ENCODE results near the gene LTBP4. TPM values are rescaled to one million over a fixed set of nuclear protein-coding genes. Genes with fewer than 3 reads are reported as not detected.
"Not testable (repeated sequence)": the region's sequence is repeated elsewhere in the genome, so short reads cannot be mapped to it uniquely, and the experiment has no call there.

Gene LTBP4
- total RNA-seq, 1 donor: 16.6 TPM

DNA sequence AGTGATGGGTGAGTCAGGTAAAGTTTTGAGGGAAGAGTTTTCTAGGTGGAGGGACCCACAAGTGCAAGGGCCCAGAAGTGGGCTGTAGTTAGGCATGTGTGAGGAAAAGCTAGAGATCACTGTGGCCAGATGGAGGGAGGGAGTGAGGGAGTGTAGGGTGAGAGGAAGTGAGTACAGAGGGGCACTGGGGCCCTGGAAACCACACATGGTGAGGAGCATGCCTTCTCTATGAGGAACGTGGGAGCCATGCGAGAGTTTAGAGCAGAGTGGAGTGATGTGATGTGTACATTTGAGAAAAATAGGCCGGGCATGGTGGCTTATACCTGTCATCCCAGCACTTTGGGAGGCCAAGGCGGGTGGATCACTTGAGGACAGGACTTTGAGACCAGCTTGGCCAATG is 39.2 kb upstream of the LTBP4 start:
- H3K27ac ChIP-seq (ENCODE audit: low read depth, low read length): no peak overlapping the region
- TF ChIP-seq, protein P1, sequence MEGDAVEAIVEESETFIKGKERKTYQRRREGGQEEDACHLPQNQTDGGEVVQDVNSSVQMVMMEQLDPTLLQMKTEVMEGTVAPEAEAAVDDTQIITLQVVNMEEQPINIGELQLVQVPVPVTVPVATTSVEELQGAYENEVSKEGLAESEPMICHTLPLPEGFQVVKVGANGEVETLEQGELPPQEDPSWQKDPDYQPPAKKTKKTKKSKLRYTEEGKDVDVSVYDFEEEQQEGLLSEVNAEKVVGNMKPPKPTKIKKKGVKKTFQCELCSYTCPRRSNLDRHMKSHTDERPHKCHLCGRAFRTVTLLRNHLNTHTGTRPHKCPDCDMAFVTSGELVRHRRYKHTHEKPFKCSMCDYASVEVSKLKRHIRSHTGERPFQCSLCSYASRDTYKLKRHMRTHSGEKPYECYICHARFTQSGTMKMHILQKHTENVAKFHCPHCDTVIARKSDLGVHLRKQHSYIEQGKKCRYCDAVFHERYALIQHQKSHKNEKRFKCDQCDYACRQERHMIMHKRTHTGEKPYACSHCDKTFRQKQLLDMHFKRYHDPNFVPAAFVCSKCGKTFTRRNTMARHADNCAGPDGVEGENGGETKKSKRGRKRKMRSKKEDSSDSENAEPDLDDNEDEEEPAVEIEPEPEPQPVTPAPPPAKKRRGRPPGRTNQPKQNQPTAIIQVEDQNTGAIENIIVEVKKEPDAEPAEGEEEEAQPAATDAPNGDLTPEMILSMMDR (IDR thresholded peaks at IDR 0.05; ENCODE audit: extremely low read depth, low read depth, low read length): no peak
- no peaks in the 10 kb centered on the region for H3K9me3 ChIP-seq (ENCODE audit: low read depth, low read length)
- no peaks in the 10 kb centered on the region for H3K4me1 ChIP-seq (ENCODE audit: insufficient read depth, low read length)
- no peak overlapping the region for H3K4me3 ChIP-seq (ENCODE audit: insufficient read depth, low read length)
- DNase-seq (ENCODE audit: insufficient read length, low spot score, missing footprints): peak; percentile 32
- H3K4me2 ChIP-seq (ENCODE audit: insufficient read depth, low read length): no peak overlapping the region
- H3K27me3 ChIP-seq (ENCODE audit: insufficient read depth, low read length): peaks cover 4% of the 10 kb centered on the region
- H4K20me1 ChIP-seq (ENCODE audit: insufficient read depth, low read length): no peaks in the 10 kb centered on the region
- H2AFZ ChIP-seq (ENCODE audit: low read length): no peak overlapping the region
- no peaks in the 10 kb centered on the region for H3K79me2 ChIP-seq (ENCODE audit: insufficient read depth, low read length)
- no peaks in the 10 kb centered on the region for H3K36me3 ChIP-seq (ENCODE audit: insufficient read depth, low read length)

DNA sequence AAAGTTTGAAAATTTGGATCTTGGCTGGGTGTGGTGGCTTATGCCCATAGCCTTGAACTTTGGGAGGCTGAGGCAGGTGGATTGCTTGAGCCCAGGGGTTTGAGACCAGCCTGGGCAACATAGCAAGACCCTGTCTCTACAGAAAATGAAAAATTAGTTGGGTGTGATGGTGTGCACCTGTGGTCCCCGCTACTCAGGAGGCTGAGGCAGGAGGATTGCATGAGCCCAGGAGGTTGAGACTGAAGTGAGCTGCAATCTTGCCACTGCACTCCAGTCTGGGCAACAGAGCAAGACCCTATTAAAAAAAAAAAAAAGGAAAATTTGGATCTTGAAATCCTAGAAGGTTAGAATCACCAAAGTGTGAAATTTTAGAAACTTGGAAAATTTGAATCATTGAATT is 36.6 kb upstream of the LTBP4 start:
- not testable (repeated sequence) for H3K79me2 ChIP-seq (ENCODE audit: insufficient read depth, low read length); H3K4me3 ChIP-seq (ENCODE audit: insufficient read depth, low read length); DNase-seq (ENCODE audit: insufficient read length, low spot score, missing footprints); H4K20me1 ChIP-seq (ENCODE audit: insufficient read depth, low read length); H3K4me1 ChIP-seq (ENCODE audit: insufficient read depth, low read length); H3K27me3 ChIP-seq (ENCODE audit: insufficient read depth, low read length); H3K36me3 ChIP-seq (ENCODE audit: insufficient read depth, low read length); H3K4me2 ChIP-seq (ENCODE audit: insufficient read depth, low read length); H3K9me3 ChIP-seq (ENCODE audit: low read depth, low read length); H2AFZ ChIP-seq (ENCODE audit: low read length); H3K27ac ChIP-seq (ENCODE audit: low read depth, low read length)

DNA sequence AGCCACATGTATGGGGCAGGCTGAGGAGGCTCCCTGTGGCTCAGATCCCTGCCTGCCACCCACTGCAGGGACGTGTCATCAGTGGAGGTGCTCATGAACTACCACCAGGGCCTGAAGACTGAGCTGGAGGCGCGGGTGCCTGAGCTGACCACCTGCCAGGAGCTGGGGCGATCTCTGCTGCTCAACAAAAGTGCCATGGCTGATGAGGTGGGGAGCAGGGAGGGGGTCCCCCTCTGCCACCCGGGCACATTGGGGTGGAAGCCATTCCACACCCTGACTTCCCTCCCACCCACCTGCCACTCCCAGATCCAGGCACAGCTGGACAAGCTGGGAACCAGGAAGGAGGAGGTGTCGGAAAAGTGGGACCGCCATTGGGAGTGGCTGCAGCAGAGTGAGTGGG is 35.8 kb upstream of the LTBP4 start:
- TF ChIP-seq, protein P1 (IDR thresholded peaks at IDR 0.05; ENCODE audit: extremely low read depth, low read depth, low read length): no peak
- Histone ChIP-seq H3K79me2 (ENCODE audit: insufficient read depth, low read length) (no peaks in the 10 kb centered on the region), H3K4me2 (ENCODE audit: insufficient read depth, low read length) (no peak overlapping the region), H3K27me3 (ENCODE audit: insufficient read depth, low read length) (peaks cover 7% of the 10 kb centered on the region), H3K4me1 (ENCODE audit: insufficient read depth, low read length) (peaks cover 16% of the 10 kb centered on the region), H3K9me3 (ENCODE audit: low read depth, low read length) (no peaks in the 10 kb centered on the region), H2AFZ (ENCODE audit: low read length) (no peak overlapping the region), H3K4me3 (ENCODE audit: insufficient read depth, low read length) (no peak overlapping the region), H3K27ac (ENCODE audit: low read depth, low read length) (no peak overlapping the region), H4K20me1 (ENCODE audit: insufficient read depth, low read length) (no peaks in the 10 kb centered on the region), H3K36me3 (ENCODE audit: insufficient read depth, low read length) (no peaks in the 10 kb centered on the region)
- peak; percentile 19 for DNase-seq (ENCODE audit: insufficient read length, low spot score, missing footprints)

DNA sequence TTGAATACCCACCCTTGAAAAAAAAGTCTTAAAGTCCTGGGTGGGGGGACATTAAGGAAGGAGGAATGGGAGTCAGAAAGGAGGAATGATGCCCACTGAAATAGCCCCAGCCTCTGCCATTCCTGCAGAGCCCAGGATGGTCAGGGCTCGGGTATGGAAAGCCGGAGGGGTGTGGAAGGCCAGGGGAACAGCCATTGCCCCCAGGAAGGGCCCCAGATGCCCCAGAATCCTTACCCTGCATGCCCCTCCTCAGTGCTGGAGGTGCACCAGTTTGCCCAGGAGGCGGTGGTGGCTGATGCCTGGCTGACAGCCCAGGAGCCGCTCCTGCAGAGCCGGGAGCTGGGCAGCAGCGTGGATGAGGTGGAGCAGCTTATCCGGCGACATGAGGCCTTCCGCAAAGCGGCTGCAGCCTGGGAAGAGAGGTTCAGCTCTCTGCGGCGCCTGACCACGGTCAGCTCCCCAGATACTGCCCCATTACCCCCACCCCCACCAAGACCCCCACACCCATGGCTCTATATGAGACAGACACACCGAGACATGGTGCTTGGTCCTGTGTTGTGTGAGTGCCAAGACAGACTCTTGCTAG is 35.2 kb upstream of the LTBP4 start:
- TF ChIP-seq, protein P1 (IDR thresholded peaks at IDR 0.05; ENCODE audit: extremely low read depth, low read depth, low read length): no peak

More for the DNA sequence above, 35.2 kb upstream of the LTBP4 start:
- Histone ChIP-seq H2AFZ (ENCODE audit: low read length) (no peak overlapping the region), H3K79me2 (ENCODE audit: insufficient read depth, low read length) (no peaks in the 10 kb centered on the region), H3K27me3 (ENCODE audit: insufficient read depth, low read length) (peaks cover 7% of the 10 kb centered on the region), H3K4me3 (ENCODE audit: insufficient read depth, low read length) (no peak overlapping the region), H3K4me1 (ENCODE audit: insufficient read depth, low read length) (peaks cover 16% of the 10 kb centered on the region), H3K36me3 (ENCODE audit: insufficient read depth, low read length) (no peaks in the 10 kb centered on the region), H4K20me1 (ENCODE audit: insufficient read depth, low read length) (no peaks in the 10 kb centered on the region), H3K9me3 (ENCODE audit: low read depth, low read length) (no peaks in the 10 kb centered on the region), H3K27ac (ENCODE audit: low read depth, low read length) (no peak overlapping the region), H3K4me2 (ENCODE audit: insufficient read depth, low read length) (no peak overlapping the region)
- DNase-seq (ENCODE audit: insufficient read length, low spot score, missing footprints): peak; percentile 71

Data from osteoblast (primary cell).